Activated naive CD4-positive, alpha-beta T cell treated with anti-CD3 and anti-CD28 coated beads for 36 hours (primary cell): ENCODE data around the gene EEF2K. TPM values are rescaled to one million over a fixed set of nuclear protein-coding genes. Genes with fewer than 3 reads are reported as not detected.
A peak's percentile ranks its signal among the peaks of the same experiment; 100 is the strongest.

Source experiments
- CTCF ChIA-PET: fragments of 350-600 bp; sonication (Branson Sonifier 250); formaldehyde crosslinking; loops from one replicate; lab custom pipeline; 2021; ENCODE audit warnings: antibody characterized with exemption; lab: Charles Lee
- DNase-seq: peaks from one replicate; pipeline ENCODE4 v3.0.0-alpha.2; 2020
- H3K27ac Mint-ChIP-seq: one replicate; pipeline ENCODE4 v1.8.0; 2021; ENCODE audit warnings: mild to moderate bottlenecking, mixed read lengths
- H3K27me3 Mint-ChIP-seq: one replicate; pipeline ENCODE4 v1.8.0; 2021; ENCODE audit warnings: low read depth, mixed read lengths
- H3K36me3 Mint-ChIP-seq: one replicate; pipeline ENCODE4 v1.8.0; 2021; ENCODE audit warnings: low read depth, mixed read lengths
- H3K4me1 Mint-ChIP-seq: one replicate; pipeline ENCODE4 v1.8.0; 2021; ENCODE audit warnings: low read depth, mixed read lengths
- H3K4me3 Mint-ChIP-seq: one replicate; pipeline ENCODE4 v1.8.0; 2021; ENCODE audit warnings: mild to moderate bottlenecking, moderate library complexity, mixed read lengths
- H3K9me3 Mint-ChIP-seq: one replicate; pipeline ENCODE4 v1.8.0; 2021; ENCODE audit warnings: mixed read lengths
- intact Hi-C: fragments of 100-400 bp; cut with micrococcal nuclease; formaldehyde crosslinking; loops from one replicate; pipeline ENCODE4 v1.15.1; 2023
- total RNA-seq, 2 experiments: library from RNA; stranded (reverse); gene quantifications; one replicate each; pipeline ENCODE4 v1.2.3, GENCODE V29; 2021

EEF2K gene
- total RNA-seq, 2 experiments from 2014 or later = 9.8 to 10.0 TPM

- no peak overlapping the region for H3K27ac Mint-ChIP-seq
- no peak overlapping the region for H3K4me3 Mint-ChIP-seq
- H3K27me3 Mint-ChIP-seq = no peaks in the 10 kb centered on the region
- H3K4me1 Mint-ChIP-seq = peaks cover 12% of the 10 kb centered on the region
- peaks cover 4% of the 10 kb centered on the region for H3K9me3 Mint-ChIP-seq
- H3K36me3 Mint-ChIP-seq = no peaks in the 10 kb centered on the region
- no peak for DNase-seq
- intact Hi-C loops = no loop called here
- CTCF ChIA-PET = interaction anchor here (0.8 to 1.9 kb wide), 2 partner anchors 94 to 99 kb away, joined by 3 to 8 read pairs; partner anchors contain the start of gene POLR3E
Observed at GRCh38 chr16:22202261-22202637, 3.8 kb upstream of the EEF2K start.

- H3K27ac Mint-ChIP-seq = no peak overlapping the region
- no peaks in the 10 kb centered on the region for H3K27me3 Mint-ChIP-seq
- peaks cover 2% of the 10 kb centered on the region for H3K36me3 Mint-ChIP-seq
- no peak for DNase-seq
- H3K4me1 Mint-ChIP-seq = peaks cover 20% of the 10 kb centered on the region
- H3K9me3 Mint-ChIP-seq = peaks cover 4% of the 10 kb centered on the region
- no peak overlapping the region for H3K4me3 Mint-ChIP-seq
- intact Hi-C loops = no loop called here
- CTCF ChIA-PET = interaction anchor here (1.1 to 2.7 kb wide), 2 partner anchors 14 to 96 kb away, joined by 4 to 26 read pairs; partner anchors contain the start of gene POLR3E
Observed at GRCh38 chr16:22203091-22203490, 3.0 kb upstream of the EEF2K start.

GRCh38 chr16:22204091-22204655, 1.9 kb upstream of the EEF2K start:
- no peaks in the 10 kb centered on the region for H3K27me3 Mint-ChIP-seq
- no peak overlapping the region for H3K4me3 Mint-ChIP-seq
- no peak for DNase-seq
- peaks cover 24% of the 10 kb centered on the region for H3K4me1 Mint-ChIP-seq
- intact Hi-C loops = no loop called here
- CTCF ChIA-PET = interaction anchor here (0.7 to 2.7 kb wide), 5 partner anchors 9 to 95 kb away, joined by 3 to 26 read pairs (median 3); partner anchors contain the start of gene POLR3E
- no peak overlapping the region for H3K27ac Mint-ChIP-seq
- H3K36me3 Mint-ChIP-seq = peaks cover 2% of the 10 kb centered on the region
- peaks cover 4% of the 10 kb centered on the region for H3K9me3 Mint-ChIP-seq

- peaks cover 4% of the 10 kb centered on the region for H3K9me3 Mint-ChIP-seq
- DNase-seq = no peak
- peak overlapping the region; percentile 94 for H3K4me3 Mint-ChIP-seq
- intact Hi-C loops = loop anchor here (1.0 kb wide), 4 partner anchors 10 to 92 kb away; partner anchors contain the start of gene POLR3E
- peak overlapping the region; percentile 74 for H3K27ac Mint-ChIP-seq
- H3K27me3 Mint-ChIP-seq = no peaks in the 10 kb centered on the region
- H3K36me3 Mint-ChIP-seq = peaks cover 4% of the 10 kb centered on the region
- CTCF ChIA-PET = interaction anchor here (0.6 to 4.1 kb wide), 7 partner anchors 9 to 147 kb away, joined by 3 to 27 read pairs (median 7); partner anchors contain the start of gene POLR3E
- H3K4me1 Mint-ChIP-seq = peaks cover 38% of the 10 kb centered on the region
Observed at GRCh38 chr16:22205577-22206012, 483 bp upstream of the EEF2K start.

- intact Hi-C loops = loop anchor here (1.0 kb wide), 4 partner anchors 12 to 90 kb away; partner anchors contain the start of gene POLR3E
- CTCF ChIA-PET = interaction anchor here (0.7 to 4.1 kb wide), 9 partner anchors 10 to 106 kb away, joined by 3 to 27 read pairs (median 6); partner anchors contain the start of gene POLR3E
- H3K36me3 Mint-ChIP-seq = peaks cover 4% of the 10 kb centered on the region
Observed at GRCh38 chr16:22206842-22207714, 1.0 kb downstream of the EEF2K start.

GRCh38 chr16:22207715-22208360, 1.8 kb downstream of the EEF2K start:
- H3K27me3 Mint-ChIP-seq = no peaks in the 10 kb centered on the region
- peak overlapping the region; percentile 94 for H3K4me3 Mint-ChIP-seq
- peaks cover 6% of the 10 kb centered on the region for H3K36me3 Mint-ChIP-seq
- H3K4me1 Mint-ChIP-seq = peaks cover 41% of the 10 kb centered on the region
- intact Hi-C loops = no loop called here
- DNase-seq = no peak
- CTCF ChIA-PET = interaction anchor here (0.7 to 4.1 kb wide), 6 partner anchors 9 to 106 kb away, joined by 3 to 27 read pairs (median 6); partner anchors contain the start of gene POLR3E
- peak overlapping the region; percentile 88 for H3K27ac Mint-ChIP-seq
- peaks cover 4% of the 10 kb centered on the region for H3K9me3 Mint-ChIP-seq

More at GRCh38 chr16:22206842-22207714, 1.0 kb downstream of the EEF2K start:
- H3K27ac Mint-ChIP-seq = peak overlapping the region; percentile 88
- H3K4me3 Mint-ChIP-seq = peak overlapping the region; percentile 94
- peak; percentile 86 for DNase-seq
- no peaks in the 10 kb centered on the region for H3K27me3 Mint-ChIP-seq
- H3K9me3 Mint-ChIP-seq = peaks cover 4% of the 10 kb centered on the region
- H3K4me1 Mint-ChIP-seq = peaks cover 41% of the 10 kb centered on the region

GRCh38 chr16:22210285-22210684, 4.2 kb downstream of the EEF2K start:
- Mint-ChIP-seq H3K36me3 (peaks cover 12% of the 10 kb centered on the region), H3K9me3 (no peaks in the 10 kb centered on the region), H3K4me1 (peaks cover 46% of the 10 kb centered on the region), H3K27ac (no peak overlapping the region), H3K4me3 (no peak overlapping the region), H3K27me3 (no peaks in the 10 kb centered on the region)
- CTCF ChIA-PET = interaction anchor here (0.6 kb wide), 1 partner anchor 87 kb away, joined by 3 read pairs; the partner anchor contains the start of gene POLR3E
- DNase-seq = no peak
- intact Hi-C loops = no loop called here

GRCh38 chr16:22210854-22211253, 4.8 kb downstream of the EEF2K start:
- Mint-ChIP-seq H3K27me3 (no peaks in the 10 kb centered on the region), H3K4me1 (peaks cover 44% of the 10 kb centered on the region), H3K27ac (no peak overlapping the region), H3K4me3 (no peak overlapping the region), H3K36me3 (peaks cover 12% of the 10 kb centered on the region), H3K9me3 (no peaks in the 10 kb centered on the region)
- CTCF ChIA-PET = no interaction called here
- no peak for DNase-seq
- intact Hi-C loops = no loop called here

GRCh38 chr16:22213236-22213635, 7.2 kb downstream of the EEF2K start:
- peaks cover 10% of the 10 kb centered on the region for H3K36me3 Mint-ChIP-seq
- H3K27ac Mint-ChIP-seq = no peak overlapping the region
- no peak for DNase-seq
- CTCF ChIA-PET = no interaction called here
- H3K27me3 Mint-ChIP-seq = no peaks in the 10 kb centered on the region
- intact Hi-C loops = no loop called here
- no peaks in the 10 kb centered on the region for H3K9me3 Mint-ChIP-seq
- H3K4me1 Mint-ChIP-seq = peaks cover 32% of the 10 kb centered on the region
- H3K4me3 Mint-ChIP-seq = no peak overlapping the region

- H3K9me3 Mint-ChIP-seq = no peaks in the 10 kb centered on the region
- CTCF ChIA-PET = no interaction called here
- no peak overlapping the region for H3K27ac Mint-ChIP-seq
- no peaks in the 10 kb centered on the region for H3K27me3 Mint-ChIP-seq
- H3K4me1 Mint-ChIP-seq = peaks cover 28% of the 10 kb centered on the region
- no peak overlapping the region for H3K4me3 Mint-ChIP-seq
- DNase-seq = no peak
- intact Hi-C loops = no loop called here
- H3K36me3 Mint-ChIP-seq = peaks cover 10% of the 10 kb centered on the region
Observed at GRCh38 chr16:22213801-22214200, 7.7 kb downstream of the EEF2K start.

- CTCF ChIA-PET = no interaction called here
- no peak overlapping the region for H3K4me3 Mint-ChIP-seq
Observed at GRCh38 chr16:22214402-22214801, 8.3 kb downstream of the EEF2K start.

GRCh38 chr16:22214889-22215288, 8.8 kb downstream of the EEF2K start:
- Mint-ChIP-seq H3K27ac (no peak overlapping the region), H3K4me1 (peaks cover 19% of the 10 kb centered on the region), H3K9me3 (no peaks in the 10 kb centered on the region), H3K36me3 (peaks cover 10% of the 10 kb centered on the region), H3K4me3 (no peak overlapping the region), H3K27me3 (no peaks in the 10 kb centered on the region)
- no peak for DNase-seq
- intact Hi-C loops = no loop called here
- CTCF ChIA-PET = no interaction called here

More at GRCh38 chr16:22214402-22214801, 8.3 kb downstream of the EEF2K start:
- peaks cover 10% of the 10 kb centered on the region for H3K36me3 Mint-ChIP-seq
- intact Hi-C loops = no loop called here
- peaks cover 23% of the 10 kb centered on the region for H3K4me1 Mint-ChIP-seq
- H3K27me3 Mint-ChIP-seq = no peaks in the 10 kb centered on the region
- H3K27ac Mint-ChIP-seq = no peak overlapping the region
- no peak for DNase-seq
- H3K9me3 Mint-ChIP-seq = no peaks in the 10 kb centered on the region
